Stimulated activated CD4-positive, alpha-beta T cell treated with anti-CD3 and anti-CD28 coated beads, TNF-alpha, amount 100 ng/mL, for 24 hours (primary cell): ENCODE measurements around the gene PHF21B.
A peak's percentile ranks its signal among the peaks of the same experiment; 100 is the strongest.

Experiments
- DNase-seq, 3 experiments: peaks; one replicate each; pipeline ENCODE4 v3.0.0-alpha.2; 2020; ENCODE audit warnings: low read depth in 3 of 3

Gene PHF21B

DNA sequence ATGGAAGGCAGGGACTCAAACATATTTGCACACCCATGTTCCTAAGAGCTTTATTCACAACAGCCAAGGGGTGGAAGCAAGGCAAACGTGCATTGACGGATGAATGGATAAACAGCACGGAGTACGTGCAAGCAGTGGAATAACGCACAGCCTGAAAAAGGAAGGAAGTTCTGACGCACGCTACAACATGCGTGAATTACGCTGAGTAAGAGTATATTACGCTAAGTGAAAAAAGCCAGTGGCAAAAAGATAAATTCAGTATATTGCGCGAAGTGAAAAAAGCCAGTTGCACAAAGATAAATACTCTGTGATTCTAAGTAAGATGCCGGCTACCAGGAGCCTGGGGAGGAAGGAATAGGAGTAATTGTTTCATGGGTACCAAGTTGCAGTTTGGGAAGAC is 19.5 kb downstream of the PHF21B start:
- no peak for DNase-seq

- DNase-seq, result no peak
These were observed 21.1 kb downstream of the PHF21B start for GRCh38 chr22:44988671-44989070.

DNA sequence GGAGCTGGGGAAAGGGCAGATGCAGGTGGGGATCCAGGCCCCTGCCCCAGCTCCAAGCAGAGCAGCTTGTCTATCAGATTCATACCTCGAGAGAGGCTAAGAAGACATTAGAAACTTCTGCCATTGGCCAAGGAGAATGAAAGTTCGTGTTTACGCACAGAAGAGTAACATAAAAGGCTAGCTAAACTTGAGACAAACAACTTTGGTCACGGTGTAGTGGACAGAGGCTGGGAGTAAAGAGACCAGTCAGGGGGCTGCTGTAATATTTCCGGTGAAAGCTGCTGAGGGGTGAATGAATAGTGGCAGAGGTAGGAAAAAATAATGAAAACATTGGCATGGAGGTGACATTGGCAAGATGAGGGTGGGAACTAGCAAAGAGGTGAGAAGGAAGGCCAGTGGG is 22.9 kb downstream of the PHF21B start:
- no peak for DNase-seq

DNA sequence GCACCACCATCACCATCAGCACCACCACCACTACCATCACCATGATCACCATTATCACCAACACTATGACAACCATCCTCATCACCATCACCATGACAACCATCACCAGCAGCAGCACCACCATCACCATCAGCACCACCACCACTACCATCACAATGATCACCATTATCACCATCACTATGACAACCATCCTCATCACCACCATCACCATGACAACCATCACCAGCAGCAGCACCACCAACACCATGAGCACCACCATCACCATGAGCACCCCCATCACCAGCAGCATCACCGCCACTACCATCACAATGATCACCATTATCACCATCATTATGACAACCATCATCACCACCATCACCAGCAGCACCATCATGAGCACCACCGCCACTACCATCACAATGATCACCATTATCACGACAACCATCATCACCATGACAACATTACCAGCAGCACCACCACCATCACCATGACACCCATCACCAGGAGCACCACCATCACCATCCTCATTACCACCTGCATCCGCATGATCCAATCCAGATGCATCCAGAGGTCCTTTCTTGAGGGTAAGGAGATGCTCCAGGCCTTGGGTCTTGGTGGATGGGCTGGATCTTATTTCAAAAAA is 23.8 kb downstream of the PHF21B start:
- no peak for DNase-seq

GRCh38 chr22:44983878-44984482 is 25.8 kb downstream of the PHF21B start:
- DNase-seq, result no peak

- DNase-seq, result no peak
These were observed 27.4 kb downstream of the PHF21B start for GRCh38 chr22:44982445-44982844.

GRCh38 chr22:44981857-44982256 is 27.9 kb downstream of the PHF21B start:
- no peak for DNase-seq

- DNase-seq, result no peak
These were observed 30.7 kb downstream of the PHF21B start for GRCh38 chr22:44979154-44979553.

DNA sequence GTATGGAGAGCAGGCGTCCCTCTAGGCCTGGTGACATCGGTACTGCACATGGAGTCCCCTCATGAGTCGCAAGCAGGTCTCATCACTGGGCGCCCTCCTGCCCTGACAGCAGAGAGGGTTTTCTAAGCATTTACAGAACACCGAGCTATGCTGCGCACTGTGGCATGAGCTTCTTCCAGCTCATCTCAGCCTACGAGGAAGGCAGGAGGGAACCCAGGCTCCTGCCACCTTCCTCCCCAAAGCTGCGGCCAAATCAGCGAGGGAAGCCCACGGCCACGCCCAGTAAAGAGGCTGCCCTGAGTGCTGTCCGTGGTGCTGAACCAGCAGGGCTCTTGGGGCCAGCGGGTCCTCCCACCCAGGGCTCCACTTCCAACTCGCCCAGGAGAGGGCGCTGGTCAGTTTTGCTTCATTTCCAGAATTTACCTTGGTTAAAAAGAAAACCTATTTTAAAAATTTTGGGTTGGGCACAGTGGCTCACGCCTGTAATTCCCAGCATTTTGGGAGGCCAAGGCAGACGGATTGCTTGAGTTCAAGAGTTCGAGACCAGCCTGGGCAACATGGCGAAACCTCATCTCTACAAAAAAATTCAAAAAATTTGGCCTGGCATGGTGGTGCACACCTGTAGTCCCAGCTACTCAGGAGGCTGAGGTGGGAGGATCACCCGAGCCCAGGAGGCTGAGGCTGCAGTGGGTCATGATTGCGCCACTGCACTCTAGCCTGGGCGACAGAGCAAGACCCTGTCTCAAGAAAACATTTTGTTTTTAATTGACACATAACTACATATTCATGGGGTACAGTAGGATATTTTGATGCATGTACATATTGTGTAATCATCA is 34.2 kb downstream of the PHF21B start:
- DNase-seq, result peak; percentile 18 to 74 (median 31)

DNA sequence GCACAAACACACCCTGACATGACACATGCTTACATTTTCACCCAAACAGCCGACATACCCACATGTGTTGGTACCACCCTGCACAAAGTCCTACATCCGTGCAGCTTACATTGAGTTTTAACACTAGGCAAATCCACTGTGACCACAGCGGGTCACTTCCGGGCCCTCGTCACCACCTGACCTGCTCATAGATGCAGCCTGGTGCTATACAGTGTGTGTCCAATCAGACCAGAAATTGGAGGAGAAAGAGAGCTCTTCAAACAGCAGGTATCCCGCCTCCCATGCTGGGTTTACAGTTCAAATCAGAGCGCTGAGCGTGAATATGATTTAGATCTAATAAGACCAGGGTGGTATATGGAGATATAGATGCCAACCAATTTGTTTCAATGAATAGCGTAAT is 35.4 kb downstream of the PHF21B start:
- no peak for DNase-seq

- DNase-seq, result no peak
These were observed 36.0 kb downstream of the PHF21B start for GRCh38 chr22:44973829-44974228.

GRCh38 chr22:44972363-44973083 is 37.3 kb downstream of the PHF21B start:
- peak in 1 of 3 experiments; percentile 17 for DNase-seq

DNA sequence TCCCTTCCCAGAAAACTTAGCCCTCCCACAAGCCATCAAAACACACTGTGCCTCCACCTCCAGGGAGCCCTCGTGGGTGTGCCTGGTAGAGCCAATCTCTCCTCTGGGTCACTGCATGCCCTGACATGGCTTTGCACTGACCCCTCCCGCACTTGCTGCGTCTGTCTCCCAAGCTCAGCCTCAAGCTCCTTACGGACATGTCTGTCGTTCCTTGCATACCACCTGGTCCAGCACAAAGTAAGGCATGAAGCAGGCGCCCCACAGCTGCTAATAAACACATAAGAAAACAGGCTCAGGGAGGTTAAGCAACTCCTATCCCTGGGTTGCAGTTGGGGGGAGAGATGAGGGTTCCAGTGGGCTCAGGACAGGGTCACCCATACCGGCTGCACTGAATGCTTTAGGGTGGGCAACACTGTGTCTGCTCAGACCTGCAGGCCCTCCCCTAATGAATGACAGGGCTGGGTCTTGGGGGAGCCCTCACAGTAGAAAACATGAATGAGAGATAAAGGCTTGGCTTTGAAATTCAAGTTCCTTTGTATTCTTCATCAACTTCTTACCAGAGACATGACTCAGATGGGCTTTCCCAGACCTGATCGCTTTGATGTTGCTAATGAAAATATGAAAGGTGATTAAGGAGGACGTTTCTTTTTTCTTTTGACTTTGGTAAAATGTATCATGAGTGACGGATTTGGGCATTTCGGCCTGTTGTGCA is 38.0 kb downstream of the PHF21B start:
- no peak for DNase-seq

DNA sequence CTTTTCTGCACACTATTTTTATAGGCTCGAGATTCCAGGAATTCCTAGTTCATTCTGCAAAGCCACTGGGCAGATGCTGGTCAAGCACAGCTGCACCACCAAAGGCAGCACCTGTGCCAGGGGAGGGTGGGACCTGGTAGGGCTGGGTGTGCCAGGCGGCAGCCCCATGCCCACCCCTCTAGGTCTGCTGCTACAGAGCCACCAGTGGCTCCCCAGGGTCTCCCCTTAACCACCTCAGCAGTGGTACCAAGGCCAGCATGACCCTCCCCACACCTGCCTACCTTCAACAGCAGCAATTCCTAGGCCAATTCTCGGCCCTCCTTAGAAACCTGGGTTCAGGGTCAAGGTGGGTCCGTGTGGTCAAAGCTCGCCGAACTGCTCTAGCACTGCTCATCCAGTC is 39.5 kb downstream of the PHF21B start:
- DNase-seq, result no peak

- DNase-seq, result no peak
These were observed 40.0 kb downstream of the PHF21B start for GRCh38 chr22:44969817-44970216.

DNA sequence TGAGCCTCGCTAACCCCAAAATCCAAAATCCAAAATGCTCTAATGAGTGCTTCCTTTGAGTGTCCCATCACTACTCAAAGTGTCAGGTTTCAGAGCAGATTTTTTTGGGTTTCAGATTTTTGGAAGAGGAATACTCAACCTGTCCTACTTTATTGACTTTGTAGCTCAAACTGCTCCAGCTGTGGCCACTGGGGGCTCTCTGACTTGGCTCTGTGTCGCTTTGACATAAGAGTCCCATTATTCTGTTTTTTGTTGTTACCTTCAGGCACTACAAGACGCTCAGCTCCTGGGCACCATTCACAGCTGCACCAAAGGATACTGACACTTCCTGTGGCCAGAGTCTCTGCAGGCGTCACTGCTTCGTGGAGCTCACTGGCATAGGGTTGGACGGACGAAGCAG is 41.1 kb downstream of the PHF21B start:
- DNase-seq, result no peak

DNA sequence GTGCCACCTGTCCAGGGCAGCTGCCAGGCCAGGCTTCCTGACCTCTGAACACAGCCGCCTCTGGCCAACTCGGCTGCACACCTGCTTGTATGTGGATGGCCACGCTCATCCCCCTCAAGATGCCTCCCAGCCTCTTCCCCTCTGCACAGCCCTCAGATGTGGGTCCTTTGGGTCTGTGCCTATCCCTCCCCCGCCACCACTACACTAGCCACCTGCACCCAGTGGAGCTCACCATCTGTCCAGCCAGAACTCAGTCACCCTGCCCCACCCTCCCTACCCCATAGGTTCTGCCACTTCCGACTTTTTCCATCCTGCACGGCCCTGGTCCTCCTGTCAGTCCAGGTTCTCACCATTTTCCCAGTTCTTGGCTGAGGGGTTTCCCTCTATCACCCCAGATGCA is 44.6 kb downstream of the PHF21B start:
- DNase-seq, result no peak

DNA sequence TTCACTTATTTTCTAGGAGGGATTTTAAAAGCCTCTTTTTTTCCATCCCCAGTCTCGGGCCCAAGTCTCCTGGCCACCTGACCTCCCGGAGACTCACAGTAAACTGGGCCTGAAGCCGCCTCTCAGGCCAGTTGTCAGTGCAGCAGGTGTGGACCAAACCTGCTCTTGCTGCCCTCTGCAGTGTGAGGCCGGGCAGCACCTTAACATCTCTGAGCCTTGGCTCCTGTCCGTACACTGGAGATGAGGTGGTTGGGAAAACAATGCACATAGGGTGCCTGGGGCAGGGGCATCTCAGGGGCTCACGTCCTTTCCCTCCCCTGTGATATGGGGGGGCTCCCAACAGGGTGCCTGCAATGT is 45.1 kb downstream of the PHF21B start:
- no peak for DNase-seq

- no peak for DNase-seq
These were observed 45.7 kb downstream of the PHF21B start for GRCh38 chr22:44963832-44964721.

DNA sequence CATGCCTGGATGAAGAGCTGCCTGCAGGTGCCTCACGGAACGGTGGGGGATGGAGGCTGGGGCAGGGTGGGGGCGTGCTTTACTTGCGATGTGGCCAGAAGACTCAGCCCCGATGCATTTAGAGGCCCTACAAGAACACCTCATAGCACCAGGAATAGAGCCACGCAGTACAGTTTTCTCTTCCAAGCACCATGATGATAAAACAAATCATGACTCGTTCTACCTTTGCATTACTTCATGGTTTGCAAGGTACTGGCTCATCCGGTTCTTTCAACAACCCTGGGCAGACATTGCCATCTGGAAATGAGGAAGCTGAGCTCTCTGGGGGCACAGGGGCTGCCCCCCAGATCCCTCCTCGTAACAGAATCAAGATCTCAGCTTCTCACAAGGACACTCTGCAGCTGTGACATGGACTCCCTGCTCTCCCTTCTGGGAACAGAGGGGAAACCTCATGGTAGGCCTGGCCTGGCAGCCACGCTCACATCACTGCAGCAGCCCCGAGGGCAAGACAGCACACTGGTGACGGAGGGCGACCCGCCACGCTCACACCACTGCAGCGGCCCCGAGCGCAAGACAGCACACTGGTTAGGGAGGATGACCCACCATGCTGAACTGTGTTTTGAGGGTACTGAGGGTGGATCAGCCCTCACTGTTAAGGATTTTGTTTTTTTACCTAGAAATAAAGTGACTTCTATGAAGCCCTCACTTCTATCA is 46.9 kb downstream of the PHF21B start:
- no peak for DNase-seq
